Prostate gland (tissue), 2 donors: ENCODE measurements around the gene EFNA4.

Experiments
- CTCF ChIP-seq, 4 experiments: fragments of 200-600 bp in 2 of 4; fragments of 450-650 bp in 2 of 4; sonication (generic) in 2 of 4; IDR thresholded peaks; 1 replicate in 3 of 4; 2 replicates in 1 of 4; pipeline ENCODE4 v1.5.1; 2016 to 2019; ENCODE audit warnings: antibody characterized with exemption in 4 of 4, mild to moderate bottlenecking in 2 of 4, moderate library complexity in 2 of 4
- POLR2AphosphoS5 ChIP-seq: sonication (generic); formaldehyde crosslinking; IDR thresholded peaks from one replicate; pipeline ENCODE4 v1.6.1; 2017; ENCODE audit warnings: antibody characterized with exemption

GRCh38 chr1:155075535-155075934 is 12.0 kb downstream of the EFNA4 start:
- TF ChIP-seq CTCF (IDR thresholded peaks at IDR 0.05) = no peak
- no peak for TF ChIP-seq POLR2AphosphoS5
